HG02571 (cell line): ENCODE results near the gene LRG1.
"Not testable (repeated sequence)": the region's sequence is repeated elsewhere in the genome, so short reads cannot be mapped to it uniquely, and the experiment has no call there.

ENCODE experiments used
- ATAC-seq: cut with Tn5 transposase; IDR thresholded peaks from one replicate; pipeline ENCODE4 v1.9.1; 2021; ENCODE audit warnings: mild to moderate bottlenecking, moderate library complexity; ENCODE audit not compliant: unreplicated experiment

Gene LRG1

GRCh38 chr19:4553092-4553695, 13.4 kb upstream of the LRG1 start:
- no peak for ATAC-seq

GRCh38 chr19:4552525-4552819, 12.6 kb upstream of the LRG1 start:
- no peak for ATAC-seq

- no peak for ATAC-seq
These were observed 10.7 kb upstream of the LRG1 start for GRCh38 chr19:4550479-4551050.

- no peak for ATAC-seq
These were observed 10.2 kb upstream of the LRG1 start for GRCh38 chr19:4550018-4550417.

- ATAC-seq = no peak
These were observed 8.4 kb upstream of the LRG1 start for GRCh38 chr19:4548238-4548584.

- no peak for ATAC-seq
These were observed 7.7 kb upstream of the LRG1 start for GRCh38 chr19:4547303-4548237.

GRCh38 chr19:4543842-4544647, 4.2 kb upstream of the LRG1 start:
- no peak for ATAC-seq

- ATAC-seq = no peak
These were observed 3.3 kb upstream of the LRG1 start for GRCh38 chr19:4542896-4543841.

GRCh38 chr19:4541806-4542145, 1.9 kb upstream of the LRG1 start:
- ATAC-seq = not testable (repeated sequence)

- ATAC-seq = no peak
These were observed 1.4 kb upstream of the LRG1 start for GRCh38 chr19:4541114-4541805.

- ATAC-seq = no peak
These were observed 605 bp downstream of the LRG1 start for GRCh38 chr19:4539169-4539692.

- ATAC-seq = no peak
These were observed 1.3 kb downstream of the LRG1 start for GRCh38 chr19:4538601-4538954.

GRCh38 chr19:4537953-4538600, 1.8 kb downstream of the LRG1 start:
- no peak for ATAC-seq

GRCh38 chr19:4536798-4537197, 3.0 kb downstream of the LRG1 start:
- no peak for ATAC-seq

- no peak for ATAC-seq
These were observed 4.8 kb downstream of the LRG1 start, which contains the start of gene PLIN5 for GRCh38 chr19:4534836-4535658. TSS of gene PLIN5 (minus strand) at chr19:4535224. CDS start at chr19:4534074, 1,150 bp downstream.

- ATAC-seq = no peak
These were observed 5.9 kb downstream of the LRG1 start for GRCh38 chr19:4533835-4534424.

GRCh38 chr19:4533334-4533733, 6.5 kb downstream of the LRG1 start:
- ATAC-seq = no peak
